ENCODE results near the gene ARL6IP4. TPM values are rescaled to one million over a fixed set of nuclear protein-coding genes. Genes with fewer than 3 reads are reported as not detected.

The ARL6IP4 gene
- total RNA-seq, 1 donor from 2014 or later, result 83.8 TPM

- H3K27me3 Mint-ChIP-seq (ENCODE audit: insufficient read depth, low read depth), result peaks cover 2% of the 10 kb centered on the region
- peaks cover 3% of the 10 kb centered on the region for H3K4me1 Mint-ChIP-seq
Measured at GRCh38 chr12:122999986-123000420, 19.5 kb downstream of the ARL6IP4 start.

GRCh38 chr12:123000578-123000977 lies 20.1 kb downstream of the ARL6IP4 start:
- Histone ChIP-seq H4K20me1 (ENCODE audit: low read depth) (no peaks in the 10 kb centered on the region), H3F3A (ENCODE audit: low read depth) (no peaks in the 10 kb centered on the region), H2AFZ (replicated peaks) (no peak overlapping the region), H3K4me2 (no peak overlapping the region), H3K9me3 (ENCODE audit: low read depth) (no peaks in the 10 kb centered on the region), H3K79me2 (ENCODE audit: low read depth) (no peaks in the 10 kb centered on the region), H3K4me3 (no peak overlapping the region), H3K4me1 (peaks cover 8% of the 10 kb centered on the region), H3K9ac (no peak overlapping the region), H3K36me3 (no peaks in the 10 kb centered on the region), H3K27ac (no peak overlapping the region), H3K27me3 (no peaks in the 10 kb centered on the region)
- H3K36me3 Mint-ChIP-seq, result no peaks in the 10 kb centered on the region
- H3K4me3 Mint-ChIP-seq, result no peak overlapping the region
- peaks cover 2% of the 10 kb centered on the region for H3K27me3 Mint-ChIP-seq (ENCODE audit: insufficient read depth, low read depth)
- H3K27ac Mint-ChIP-seq, result peak overlapping the region; percentile 79
- H3K9me3 Mint-ChIP-seq, result no peaks in the 10 kb centered on the region
- peaks cover 3% of the 10 kb centered on the region for H3K4me1 Mint-ChIP-seq
- TF ChIP-seq CTCF (IDR thresholded peaks at IDR 0.05), result no peak
- no peak for TF ChIP-seq EZH2 (IDR thresholded peaks at IDR 0.05)
- TF ChIP-seq EZH2phosphoT487 (IDR thresholded peaks at IDR 0.05), result no peak
- DNase-seq (ENCODE audit: low spot score), result no peak

More at GRCh38 chr12:122999986-123000420, 19.5 kb downstream of the ARL6IP4 start:
- Histone ChIP-seq H3K27me3 (no peaks in the 10 kb centered on the region), H3K79me2 (ENCODE audit: low read depth) (no peaks in the 10 kb centered on the region), H3K4me2 (no peak overlapping the region), H2AFZ (replicated peaks) (no peak overlapping the region), H3K36me3 (no peaks in the 10 kb centered on the region), H4K20me1 (ENCODE audit: low read depth) (no peaks in the 10 kb centered on the region), H3K9me3 (ENCODE audit: low read depth) (no peaks in the 10 kb centered on the region), H3K4me1 (peaks cover 8% of the 10 kb centered on the region), H3K9ac (no peak overlapping the region), H3K4me3 (no peak overlapping the region), H3F3A (ENCODE audit: low read depth) (no peaks in the 10 kb centered on the region), H3K27ac (no peak overlapping the region)
- no peaks in the 10 kb centered on the region for H3K9me3 Mint-ChIP-seq
- TF ChIP-seq EZH2phosphoT487 (IDR thresholded peaks at IDR 0.05) (no peak), EZH2 (IDR thresholded peaks at IDR 0.05) (no peak), CTCF (IDR thresholded peaks at IDR 0.05) (no peak)
- DNase-seq (ENCODE audit: low spot score), result no peak
- peak overlapping the region; percentile 79 for H3K27ac Mint-ChIP-seq
- H3K36me3 Mint-ChIP-seq, result no peaks in the 10 kb centered on the region
- H3K4me3 Mint-ChIP-seq, result no peak overlapping the region

GRCh38 chr12:123001464-123001863 lies 21.0 kb downstream of the ARL6IP4 start:
- Histone ChIP-seq H3K27me3 (no peaks in the 10 kb centered on the region), H3F3A (ENCODE audit: low read depth) (no peaks in the 10 kb centered on the region), H3K79me2 (ENCODE audit: low read depth) (no peaks in the 10 kb centered on the region), H4K20me1 (ENCODE audit: low read depth) (no peaks in the 10 kb centered on the region), H3K36me3 (no peaks in the 10 kb centered on the region), H3K27ac (no peak overlapping the region), H3K4me1 (peaks cover 8% of the 10 kb centered on the region), H3K9me3 (ENCODE audit: low read depth) (no peaks in the 10 kb centered on the region), H3K4me2 (no peak overlapping the region), H2AFZ (replicated peaks) (no peak overlapping the region), H3K9ac (no peak overlapping the region), H3K4me3 (no peak overlapping the region)
- Mint-ChIP-seq H3K27ac (no peak overlapping the region), H3K4me1 (peaks cover 3% of the 10 kb centered on the region), H3K4me3 (no peak overlapping the region), H3K27me3 (ENCODE audit: insufficient read depth, low read depth) (peaks cover 2% of the 10 kb centered on the region), H3K36me3 (no peaks in the 10 kb centered on the region), H3K9me3 (no peaks in the 10 kb centered on the region)
- no peak for DNase-seq (ENCODE audit: low spot score)
- TF ChIP-seq CTCF (IDR thresholded peaks at IDR 0.05), result no peak
- TF ChIP-seq EZH2 (IDR thresholded peaks at IDR 0.05), result no peak
- no peak for TF ChIP-seq EZH2phosphoT487 (IDR thresholded peaks at IDR 0.05)

Measured in neural progenitor cell (in vitro differentiated cells).